ENCODE data around the gene C8B.

DNA sequence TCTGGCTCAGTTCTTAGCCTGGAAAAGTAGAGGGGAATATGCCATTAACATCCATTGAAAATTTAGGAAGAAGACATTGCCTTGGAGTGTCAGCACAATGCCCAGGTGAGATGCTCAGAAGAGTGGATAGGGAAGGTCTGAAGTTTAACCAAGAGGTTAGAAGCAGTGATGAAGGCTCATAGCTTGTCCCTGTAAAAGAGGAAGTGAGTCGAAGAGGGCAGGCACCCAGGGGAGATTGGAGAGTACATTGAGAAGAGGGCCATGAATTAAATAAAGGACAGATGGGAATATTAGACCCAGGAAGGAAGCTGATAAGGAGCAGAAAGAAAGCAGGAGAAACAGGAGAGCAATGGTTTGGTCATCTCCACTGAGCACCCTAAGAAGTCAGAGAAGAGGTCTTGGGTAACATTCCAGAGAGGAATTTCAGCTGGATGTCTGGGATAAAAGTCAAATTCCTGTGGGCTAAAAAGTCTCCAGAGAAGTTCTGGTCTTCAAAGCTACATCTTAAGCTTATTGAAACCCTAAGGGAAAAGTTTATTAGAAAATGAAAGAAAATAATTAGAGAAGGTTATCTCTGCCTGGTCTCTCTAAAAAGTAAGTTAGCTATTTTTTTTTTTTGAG, 17.3 kb downstream of the C8B start:
- no peak for TF ChIP-seq POLR2A (IDR thresholded peaks at IDR 0.05)
- TF ChIP-seq, protein P1, sequence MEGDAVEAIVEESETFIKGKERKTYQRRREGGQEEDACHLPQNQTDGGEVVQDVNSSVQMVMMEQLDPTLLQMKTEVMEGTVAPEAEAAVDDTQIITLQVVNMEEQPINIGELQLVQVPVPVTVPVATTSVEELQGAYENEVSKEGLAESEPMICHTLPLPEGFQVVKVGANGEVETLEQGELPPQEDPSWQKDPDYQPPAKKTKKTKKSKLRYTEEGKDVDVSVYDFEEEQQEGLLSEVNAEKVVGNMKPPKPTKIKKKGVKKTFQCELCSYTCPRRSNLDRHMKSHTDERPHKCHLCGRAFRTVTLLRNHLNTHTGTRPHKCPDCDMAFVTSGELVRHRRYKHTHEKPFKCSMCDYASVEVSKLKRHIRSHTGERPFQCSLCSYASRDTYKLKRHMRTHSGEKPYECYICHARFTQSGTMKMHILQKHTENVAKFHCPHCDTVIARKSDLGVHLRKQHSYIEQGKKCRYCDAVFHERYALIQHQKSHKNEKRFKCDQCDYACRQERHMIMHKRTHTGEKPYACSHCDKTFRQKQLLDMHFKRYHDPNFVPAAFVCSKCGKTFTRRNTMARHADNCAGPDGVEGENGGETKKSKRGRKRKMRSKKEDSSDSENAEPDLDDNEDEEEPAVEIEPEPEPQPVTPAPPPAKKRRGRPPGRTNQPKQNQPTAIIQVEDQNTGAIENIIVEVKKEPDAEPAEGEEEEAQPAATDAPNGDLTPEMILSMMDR (IDR thresholded peaks at IDR 0.05), result no peak

Data from prostate gland (tissue), 2 donors.